ENCODE results near the gene SIGLEC7. TPM values are rescaled to one million over a fixed set of nuclear protein-coding genes. Genes with fewer than 3 reads are reported as not detected.
A peak's percentile ranks its signal among the peaks of the same experiment; 100 is the strongest.

Gene SIGLEC7
- total RNA-seq, 5 donors from 2014 or later (not counting 1 experiment from before 2014, with no cell fraction given) = 0.30 to 3.3 (median 1.0) TPM; not detected in 1

- no peak overlapping the region for H3K4me3 ChIP-seq (ENCODE audit: control insufficient read depth in 1 of 2, extremely low read depth in 1 of 2, low read length in 1 of 2)
- H3K9me3 ChIP-seq = no peaks in the 10 kb centered on the region
- H3K4me1 Mint-ChIP-seq = peaks cover 74 to 75% (median 75%) of the 10 kb centered on the region in 3 donors
- DNase-seq = no peak
- H3K36me3 ChIP-seq (ENCODE audit: control insufficient read depth in 2 of 2, extremely low read depth in 1 of 2, insufficient read depth in 1 of 2, low read length in 1 of 2) = no peaks in the 10 kb centered on the region
- 93% methylated on average over 3 of the region's 8 CpGs for WGBS (ENCODE audit: insufficient coverage)
- peaks cover 28 to 77% of the 10 kb centered on the region in 2 experiments for H3K4me1 ChIP-seq (ENCODE audit: control insufficient read depth in 1 of 2, extremely low read depth in 1 of 2, insufficient read depth in 2 of 2, low read length in 2 of 2)
- ATAC-seq (replicated peaks in 1 of 4) = no peak
- no peaks in the 10 kb centered on the region for H3K36me3 Mint-ChIP-seq
- ChIA-PET CTCF (interaction anchor here in 1 of 2 donors (1.1 kb wide), 1 partner anchor 14 kb away, joined by 4 read pairs; no protein-coding TSS in a partner anchor), POLR2A (no interaction called here)
- no peaks in the 10 kb centered on the region for H3K27me3 ChIP-seq (replicated peaks in 1 of 2; ENCODE audit: control insufficient read depth in 2 of 2, extremely low read depth in 1 of 2, insufficient read depth in 2 of 2, low read length in 1 of 2)
- no peak overlapping the region for H3K27ac ChIP-seq (ENCODE audit: low read length)
- H3K27me3 Mint-ChIP-seq = peaks cover 0 to 3% of the 10 kb centered on the region in 2 donors
- H3K4me3 Mint-ChIP-seq = peak overlapping the region in 1 of 3 donors; percentile 77
- H3K27ac Mint-ChIP-seq = peak overlapping the region; percentile 75 to 97
- H3K9me3 Mint-ChIP-seq = no peaks in the 10 kb centered on the region
These were observed 20.8 kb upstream of the SIGLEC7 start for GRCh38 chr19:51121257-51121656.

GRCh38 chr19:51122112-51122981 lies 19.8 kb upstream of the SIGLEC7 start:
- no peak for ATAC-seq (replicated peaks in 1 of 4)
- H3K9me3 Mint-ChIP-seq = no peaks in the 10 kb centered on the region
- no peaks in the 10 kb centered on the region for H3K36me3 Mint-ChIP-seq
- H3K27ac ChIP-seq (ENCODE audit: low read length) = peak overlapping the region; percentile 73
- no peaks in the 10 kb centered on the region for H3K9me3 ChIP-seq
- H3K4me1 Mint-ChIP-seq = peaks cover 74 to 75% (median 75%) of the 10 kb centered on the region in 3 donors
- peak overlapping the region; percentile 93 to 97 for H3K27ac Mint-ChIP-seq
- WGBS (ENCODE audit: insufficient coverage) = 95% methylated on average over 4 of the region's 22 CpGs
- peaks cover 30 to 78% of the 10 kb centered on the region in 2 experiments for H3K4me1 ChIP-seq (ENCODE audit: control insufficient read depth in 1 of 2, extremely low read depth in 1 of 2, insufficient read depth in 2 of 2, low read length in 2 of 2)
- H3K36me3 ChIP-seq (ENCODE audit: control insufficient read depth in 2 of 2, extremely low read depth in 1 of 2, insufficient read depth in 1 of 2, low read length in 1 of 2) = no peaks in the 10 kb centered on the region
- POLR2A ChIA-PET = no interaction called here
- CTCF ChIA-PET = no interaction called here
- H3K4me3 Mint-ChIP-seq = peak overlapping the region in 1 of 3 donors; percentile 77
- DNase-seq = peak in 1 of 35 experiments; percentile 20
- peak overlapping the region in 1 of 2 donors; percentile 11 for H3K4me3 ChIP-seq (ENCODE audit: control insufficient read depth in 1 of 2, extremely low read depth in 1 of 2, low read length in 1 of 2)
- peaks cover 0 to 2% of the 10 kb centered on the region in 2 donors for H3K27me3 Mint-ChIP-seq
- no peaks in the 10 kb centered on the region for H3K27me3 ChIP-seq (replicated peaks in 1 of 2; ENCODE audit: control insufficient read depth in 2 of 2, extremely low read depth in 1 of 2, insufficient read depth in 2 of 2, low read length in 1 of 2)

- WGBS (ENCODE audit: insufficient coverage) = 0% methylated on average over 3 of the region's 6 CpGs
- peaks cover 0 to 2% of the 10 kb centered on the region in 2 donors for H3K27me3 Mint-ChIP-seq
- ChIA-PET CTCF (no interaction called here), POLR2A (no interaction called here)
- Histone ChIP-seq H3K27ac (ENCODE audit: low read length) (peak overlapping the region; percentile 73), H3K36me3 (ENCODE audit: control insufficient read depth in 2 of 2, extremely low read depth in 1 of 2, insufficient read depth in 1 of 2, low read length in 1 of 2) (no peaks in the 10 kb centered on the region), H3K9me3 (no peaks in the 10 kb centered on the region), H3K4me1 (ENCODE audit: control insufficient read depth in 1 of 2, extremely low read depth in 1 of 2, insufficient read depth in 2 of 2, low read length in 2 of 2) (peaks cover 40 to 89% of the 10 kb centered on the region in 2 experiments), H3K4me3 (ENCODE audit: control insufficient read depth in 1 of 2, extremely low read depth in 1 of 2, low read length in 1 of 2) (peak overlapping the region in 1 of 2 donors; percentile 11), H3K27me3 (replicated peaks in 1 of 2; ENCODE audit: control insufficient read depth in 2 of 2, extremely low read depth in 1 of 2, insufficient read depth in 2 of 2, low read length in 1 of 2) (no peaks in the 10 kb centered on the region)
- DNase-seq (peak in 34 of 35 experiments; percentile 33 to 75 (median 62)), ATAC-seq (replicated peaks in 1 of 4) (peak; percentile 87 to 99 (median 95))
- peak overlapping the region; percentile 93 to 97 for H3K27ac Mint-ChIP-seq
- H3K4me3 Mint-ChIP-seq = peak overlapping the region; percentile 42 to 77 (median 59)
- no peaks in the 10 kb centered on the region for H3K9me3 Mint-ChIP-seq
- H3K4me1 Mint-ChIP-seq = peaks cover 81 to 82% (median 82%) of the 10 kb centered on the region in 3 donors
- no peaks in the 10 kb centered on the region for H3K36me3 Mint-ChIP-seq
These were observed 18.7 kb upstream of the SIGLEC7 start for GRCh38 chr19:51123381-51123800.

GRCh38 chr19:51123802-51124201 lies 18.3 kb upstream of the SIGLEC7 start:
- Histone ChIP-seq H3K4me1 (ENCODE audit: control insufficient read depth in 1 of 2, extremely low read depth in 1 of 2, insufficient read depth in 2 of 2, low read length in 2 of 2) (peaks cover 44 to 93% of the 10 kb centered on the region in 2 experiments), H3K4me3 (ENCODE audit: control insufficient read depth in 1 of 2, extremely low read depth in 1 of 2, low read length in 1 of 2) (peak overlapping the region in 1 of 2 donors; percentile 8), H3K27me3 (replicated peaks in 1 of 2; ENCODE audit: control insufficient read depth in 2 of 2, extremely low read depth in 1 of 2, insufficient read depth in 2 of 2, low read length in 1 of 2) (no peaks in the 10 kb centered on the region), H3K27ac (ENCODE audit: low read length) (peak overlapping the region; percentile 73), H3K9me3 (no peaks in the 10 kb centered on the region), H3K36me3 (ENCODE audit: control insufficient read depth in 2 of 2, extremely low read depth in 1 of 2, insufficient read depth in 1 of 2, low read length in 1 of 2) (no peaks in the 10 kb centered on the region)
- Mint-ChIP-seq H3K36me3 (no peaks in the 10 kb centered on the region), H3K27me3 (peaks cover 0 to 2% of the 10 kb centered on the region in 2 donors), H3K4me3 (peak overlapping the region; percentile 42 to 77 (median 59)), H3K27ac (peak overlapping the region; percentile 93 to 97), H3K9me3 (no peaks in the 10 kb centered on the region), H3K4me1 (peaks cover 84 to 86% (median 85%) of the 10 kb centered on the region in 3 donors)
- ATAC-seq (replicated peaks in 1 of 4) = peak in 1 of 4 experiments; percentile 4
- peak in 1 of 35 experiments; percentile 19 for DNase-seq
- ChIA-PET POLR2A (no interaction called here), CTCF (no interaction called here)
- 35% methylated on average over 5 of the region's 9 CpGs for WGBS (ENCODE audit: insufficient coverage)

GRCh38 chr19:51124216-51124615 lies 17.9 kb upstream of the SIGLEC7 start:
- 86% methylated on average over 5 of the region's 9 CpGs for whole genome bisulfite sequencing (ENCODE audit: insufficient coverage)
- POLR2A ChIA-PET = no interaction called here
- H3K27ac ChIP-seq (ENCODE audit: low read length) = peak overlapping the region; percentile 73
- no peak for ATAC-seq (replicated peaks in 1 of 4)
- H3K36me3 ChIP-seq (ENCODE audit: control insufficient read depth in 2 of 2, extremely low read depth in 1 of 2, insufficient read depth in 1 of 2, low read length in 1 of 2) = no peaks in the 10 kb centered on the region
- H3K9me3 Mint-ChIP-seq = no peaks in the 10 kb centered on the region
- H3K4me3 ChIP-seq (ENCODE audit: control insufficient read depth in 1 of 2, extremely low read depth in 1 of 2, low read length in 1 of 2) = no peak overlapping the region
- H3K4me1 Mint-ChIP-seq = peaks cover 83 to 85% (median 85%) of the 10 kb centered on the region in 3 donors
- no peaks in the 10 kb centered on the region for H3K27me3 ChIP-seq (replicated peaks in 1 of 2; ENCODE audit: control insufficient read depth in 2 of 2, extremely low read depth in 1 of 2, insufficient read depth in 2 of 2, low read length in 1 of 2)
- CTCF ChIA-PET = no interaction called here
- no peaks in the 10 kb centered on the region for H3K36me3 Mint-ChIP-seq
- no peaks in the 10 kb centered on the region for H3K9me3 ChIP-seq
- H3K4me3 Mint-ChIP-seq = peak overlapping the region; percentile 42 to 77 (median 59)
- H3K27ac Mint-ChIP-seq = peak overlapping the region; percentile 93 to 97
- H3K4me1 ChIP-seq (ENCODE audit: control insufficient read depth in 1 of 2, extremely low read depth in 1 of 2, insufficient read depth in 2 of 2, low read length in 2 of 2) = peaks cover 45 to 93% of the 10 kb centered on the region in 2 experiments
- no peak for DNase-seq
- no peaks in the 10 kb centered on the region for H3K27me3 Mint-ChIP-seq

GRCh38 chr19:51124729-51125128 lies 17.4 kb upstream of the SIGLEC7 start, which contains the start of gene SIGLEC9:
Gene SIGLEC9 (plus strand): TSS chr19:51124906. CDS start chr19:51124975, 69 bp downstream.
- H3K4me3 Mint-ChIP-seq = peak within 1 kb of the TSS; percentile 59 to 77 (median 59)
- no peaks in the 10 kb centered on the region for H3K36me3 Mint-ChIP-seq
- H3K27me3 ChIP-seq (replicated peaks in 1 of 2; ENCODE audit: control insufficient read depth in 2 of 2, extremely low read depth in 1 of 2, insufficient read depth in 2 of 2, low read length in 1 of 2) = no peaks in the 10 kb centered on the region
- WGBS (ENCODE audit: insufficient coverage) = 54% methylated on average over 7 of the region's 14 CpGs
- peaks cover 82 to 85% (median 82%) of the 10 kb centered on the region in 3 donors for H3K4me1 Mint-ChIP-seq
- no peaks in the 10 kb centered on the region for H3K9me3 ChIP-seq
- ATAC-seq (replicated peaks in 1 of 4) (no peak), DNase-seq (no peak)
- no peaks in the 10 kb centered on the region for H3K27me3 Mint-ChIP-seq
- POLR2A ChIA-PET = no interaction called here
- H3K4me1 ChIP-seq (ENCODE audit: control insufficient read depth in 1 of 2, extremely low read depth in 1 of 2, insufficient read depth in 2 of 2, low read length in 2 of 2) = peaks cover 49 to 93% of the 10 kb centered on the region in 2 experiments
- peak within 1 kb of the TSS; percentile 93 to 97 for H3K27ac Mint-ChIP-seq
- H3K27ac ChIP-seq (ENCODE audit: low read length) = peak within 1 kb of the TSS; percentile 73
- H3K9me3 Mint-ChIP-seq = no peaks in the 10 kb centered on the region
- H3K4me3 ChIP-seq (ENCODE audit: control insufficient read depth in 1 of 2, extremely low read depth in 1 of 2, low read length in 1 of 2) = peak within 1 kb of the TSS; percentile 8 to 20
- CTCF ChIA-PET = no interaction called here
- H3K36me3 ChIP-seq (ENCODE audit: control insufficient read depth in 2 of 2, extremely low read depth in 1 of 2, insufficient read depth in 1 of 2, low read length in 1 of 2) = no peaks in the 10 kb centered on the region
